CD4-positive, alpha-beta T cell treated with Interferon alpha-2 for 1 hour (primary cell): Measurements from ENCODE around the gene SLC6A18.

Experiments used
- DNase-seq, 2 donors: peaks; one replicate each; pipeline ENCODE4 v3.0.0-alpha.2; 2020 to 2022

The SLC6A18 gene

GRCh38 chr5:1187234-1187949 lies 37.8 kb upstream of the SLC6A18 start:
- DNase-seq = no peak

GRCh38 chr5:1187950-1188334 lies 37.2 kb upstream of the SLC6A18 start:
- DNase-seq = no peak

DNA sequence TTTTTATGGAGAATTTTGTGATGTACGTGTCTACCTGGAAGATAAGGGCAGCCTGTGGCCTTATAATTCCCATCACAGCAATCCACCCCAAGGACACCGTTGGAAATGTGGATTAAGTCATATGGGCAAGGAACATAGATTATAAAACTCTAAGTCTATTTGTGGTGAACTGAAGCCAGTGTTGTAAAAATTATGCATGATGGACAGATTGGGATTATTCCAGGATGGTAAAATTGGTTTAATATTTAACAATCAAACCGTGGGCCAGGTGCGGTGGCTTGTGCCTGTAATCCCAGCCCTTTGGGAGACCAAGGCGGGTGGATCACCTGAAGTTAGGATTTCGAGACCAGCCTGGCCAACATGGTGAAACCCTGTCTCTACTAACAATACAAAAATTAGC lies 36.7 kb upstream of the SLC6A18 start:
- DNase-seq = no peak

DNA sequence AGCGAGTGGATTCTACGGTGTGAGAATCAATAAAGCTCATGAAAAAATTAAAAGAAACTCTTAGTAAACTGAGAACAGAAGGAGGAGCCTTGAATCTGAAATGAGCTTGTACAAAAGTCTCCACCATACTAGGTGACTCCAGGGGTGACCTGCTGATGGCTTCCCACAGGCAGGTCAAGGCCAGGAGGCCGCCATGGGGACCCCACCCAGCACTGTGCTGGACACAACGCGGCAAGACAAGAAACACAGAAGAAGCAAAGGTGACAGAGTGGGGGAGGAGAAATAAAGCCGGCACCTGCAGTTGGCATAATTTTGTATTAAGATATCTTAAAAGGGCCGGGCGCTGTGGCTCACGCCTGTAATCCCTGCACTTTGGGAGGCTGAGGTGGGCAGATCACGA lies 35.9 kb upstream of the SLC6A18 start:
- no peak for DNase-seq

DNA sequence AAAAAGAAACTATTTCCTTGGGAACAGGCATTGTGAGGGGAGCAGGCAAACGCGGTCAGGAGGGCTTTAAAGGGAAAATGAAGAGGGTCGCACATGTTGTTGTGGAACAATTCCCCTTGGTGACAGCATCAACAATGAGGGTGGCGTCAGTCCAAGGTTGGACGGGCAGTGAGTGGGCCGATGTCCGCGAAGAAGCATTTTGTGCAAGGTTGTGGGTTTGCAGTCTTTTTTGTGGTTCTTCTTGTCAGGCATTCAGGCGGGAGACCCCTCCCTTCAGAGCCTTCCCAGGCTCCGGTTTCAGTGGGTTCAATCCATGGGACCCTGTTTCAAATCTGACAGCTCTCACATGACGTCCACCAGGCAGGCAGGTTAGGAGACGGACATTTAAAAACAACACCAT lies 34.9 kb upstream of the SLC6A18 start:
- DNase-seq = no peak

GRCh38 chr5:1190837-1191239 lies 34.3 kb upstream of the SLC6A18 start:
- DNase-seq = no peak

DNA sequence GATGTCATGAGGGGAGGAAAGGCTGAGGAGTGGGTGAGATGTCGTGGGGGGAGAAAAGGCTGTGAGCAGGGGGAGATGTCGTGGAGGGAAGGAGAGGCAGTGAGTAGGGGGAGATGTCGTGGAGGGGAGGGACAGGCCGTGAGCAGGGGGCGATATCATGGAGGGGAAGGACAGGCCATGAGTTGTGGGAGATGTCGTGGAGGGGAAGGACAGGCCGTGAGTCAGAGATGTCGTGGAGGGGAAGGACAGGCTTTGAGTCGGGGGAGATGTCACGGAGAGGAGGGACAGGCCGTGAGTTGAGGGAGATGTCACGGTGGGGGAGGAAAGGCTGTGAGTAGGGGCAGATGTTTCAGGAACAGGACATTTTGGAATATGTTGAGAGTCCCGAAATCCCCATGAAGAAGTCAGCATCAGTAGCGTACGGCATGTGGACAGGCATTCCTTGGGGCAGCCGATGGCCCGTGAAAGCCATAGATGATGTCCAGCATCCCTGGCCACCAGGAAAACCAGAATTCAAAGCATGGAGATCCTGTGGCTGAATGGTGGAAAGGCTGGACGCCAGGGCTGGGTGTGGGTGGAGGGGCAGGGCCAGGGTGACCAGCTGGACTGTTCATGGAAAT lies 32.1 kb upstream of the SLC6A18 start:
- no peak for DNase-seq

- DNase-seq = no peak
Observed at GRCh38 chr5:1193591-1193985, 31.6 kb upstream of the SLC6A18 start.

- DNase-seq = no peak
Observed at GRCh38 chr5:1194378-1194777, 30.8 kb upstream of the SLC6A18 start.

DNA sequence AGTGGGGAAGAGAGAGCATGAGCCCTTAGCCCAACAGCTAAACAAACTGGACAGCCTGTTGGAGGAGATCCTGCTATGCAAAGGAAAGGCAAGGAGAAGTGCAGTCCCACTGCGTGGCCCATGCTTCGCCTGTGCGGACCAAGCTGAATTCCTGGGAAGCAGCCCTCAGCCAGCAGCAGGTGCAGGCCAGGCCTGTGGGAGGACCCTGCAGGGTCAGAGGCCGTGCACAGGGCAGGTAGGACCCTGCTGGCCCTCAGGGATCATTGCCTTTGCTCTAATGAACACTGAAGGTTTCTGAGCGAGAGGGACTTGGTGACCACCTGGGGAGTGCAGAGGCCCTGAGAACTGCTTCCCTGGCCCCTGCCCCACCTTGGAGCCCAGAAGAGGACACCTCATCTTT lies 29.7 kb upstream of the SLC6A18 start:
- no peak for DNase-seq

GRCh38 chr5:1195916-1196315 lies 29.3 kb upstream of the SLC6A18 start:
- no peak for DNase-seq

- DNase-seq = no peak
Observed at GRCh38 chr5:1196562-1196961, 28.6 kb upstream of the SLC6A18 start.

DNA sequence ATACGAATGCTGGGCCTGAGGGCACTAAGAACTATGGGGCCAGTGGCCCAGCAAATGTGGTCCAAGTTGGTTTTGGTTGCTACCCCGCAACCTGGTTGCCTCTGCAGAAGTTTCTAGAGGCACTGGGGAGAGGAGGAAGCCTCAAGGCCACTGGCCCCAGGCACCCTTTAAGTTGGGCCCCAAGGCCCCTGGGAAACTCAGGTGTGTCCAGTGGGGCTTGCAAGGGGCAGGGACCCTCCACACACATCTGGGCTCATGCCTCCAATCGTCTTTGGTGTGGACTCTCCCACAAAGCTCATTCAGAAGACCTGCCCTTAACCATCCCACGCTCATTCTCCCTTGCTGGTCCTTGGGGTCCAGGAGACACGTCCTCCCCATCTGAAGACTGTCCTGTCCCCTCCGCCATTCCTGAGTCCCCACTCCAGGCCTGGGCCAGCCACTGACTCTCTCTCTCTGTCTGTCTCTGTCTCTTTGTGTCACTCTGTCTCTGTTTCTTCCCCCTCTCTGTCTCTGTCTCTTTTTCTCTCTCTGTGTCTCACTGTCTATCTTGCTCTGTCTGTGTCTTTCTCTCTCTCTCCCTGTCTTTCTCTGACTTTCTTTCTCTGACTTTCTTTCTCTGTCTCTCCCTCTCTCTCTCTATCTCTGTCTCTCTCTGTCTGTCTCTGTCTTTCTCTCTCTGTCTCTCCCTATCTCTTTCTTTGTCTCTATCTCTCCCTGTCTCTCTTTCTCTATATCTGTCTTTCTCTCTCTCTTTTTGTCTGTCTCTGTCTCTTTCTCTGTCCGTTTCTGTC lies 27.1 kb upstream of the SLC6A18 start:
- DNase-seq = no peak

- DNase-seq = no peak
Observed at GRCh38 chr5:1199340-1199648, 25.9 kb upstream of the SLC6A18 start.

GRCh38 chr5:1199649-1200494 lies 25.3 kb upstream of the SLC6A18 start:
- no peak for DNase-seq

GRCh38 chr5:1200495-1201326 lies 24.5 kb upstream of the SLC6A18 start:
- no peak for DNase-seq

- no peak for DNase-seq
Observed at GRCh38 chr5:1201327-1202025, 23.7 kb upstream of the SLC6A18 start, which contains the start of gene SLC6A19. SLC6A19 (plus strand) TSS chr5:1201595; CDS start chr5:1201651, 56 bp downstream.

DNA sequence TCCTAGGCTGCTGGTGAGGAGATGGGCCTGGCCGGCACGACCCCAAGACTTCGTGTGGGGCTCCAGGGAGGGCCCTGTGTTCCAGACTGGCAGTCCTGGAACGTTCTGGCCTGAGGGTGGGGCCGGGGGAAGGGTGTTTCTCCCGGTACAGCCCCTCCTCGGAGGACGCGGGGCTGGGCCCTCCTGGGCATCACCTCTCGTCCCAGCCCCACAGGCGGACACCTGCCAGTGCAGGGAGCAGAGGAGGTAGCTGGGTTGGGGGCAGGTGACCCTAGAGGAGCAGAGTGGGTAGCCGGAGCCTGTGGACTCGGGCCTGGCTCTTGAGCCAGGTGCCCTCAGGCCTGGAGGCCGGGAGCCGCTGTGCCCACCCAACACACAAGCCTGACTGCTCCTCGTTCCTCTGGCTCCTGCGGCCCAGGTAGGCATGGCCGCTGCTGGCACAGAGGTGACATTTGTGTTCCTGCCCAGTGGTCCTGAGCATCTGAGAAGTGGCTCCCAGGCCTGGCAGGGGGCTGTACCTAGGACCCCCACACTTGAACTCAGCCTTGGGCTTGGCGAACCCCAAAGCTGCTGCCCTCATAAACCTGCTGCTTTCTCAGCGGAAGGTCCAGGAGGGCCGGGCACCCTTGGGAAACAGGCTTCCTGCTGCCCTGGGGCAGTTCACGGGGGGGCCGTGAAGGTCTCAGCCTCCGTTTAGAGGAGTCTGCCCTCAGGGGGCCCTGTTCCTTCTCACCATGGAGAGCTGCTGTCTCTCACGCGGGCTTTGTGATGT lies 23.0 kb upstream of the SLC6A18 start:
- no peak for DNase-seq

DNA sequence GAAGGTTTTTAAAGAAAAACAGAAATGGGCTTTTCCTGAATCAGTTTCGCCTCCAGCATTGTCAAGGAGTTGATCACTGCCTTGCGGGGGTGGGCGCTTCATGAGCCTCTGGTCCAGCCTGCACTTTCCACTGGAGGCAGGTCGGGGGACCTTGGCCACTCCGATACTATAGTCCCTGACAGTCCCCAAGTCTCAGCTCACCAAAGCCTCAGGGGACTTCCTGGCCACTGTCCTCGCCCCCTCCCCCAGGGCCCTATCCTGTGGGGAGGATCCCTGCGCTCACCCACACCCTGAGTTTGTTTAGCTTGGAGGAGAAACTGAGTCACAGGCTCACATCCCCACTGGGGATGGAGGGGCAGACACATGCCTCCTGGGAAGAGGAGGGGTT lies 22.4 kb upstream of the SLC6A18 start:
- no peak for DNase-seq

- DNase-seq = no peak
Observed at GRCh38 chr5:1203311-1203967, 21.7 kb upstream of the SLC6A18 start.
